Endodermal cell (in vitro differentiated cells): ENCODE measurements around the gene MST1. TPM values are rescaled to one million over a fixed set of nuclear protein-coding genes. Genes with fewer than 3 reads are reported as not detected.

Experiments
- DNase-seq: peaks from one replicate; pipeline ENCODE4 v3.0.0-alpha.2; 2017
- H3K27ac ChIP-seq: 2 replicates; pipeline ENCODE4 v1.5.1; 2013; ENCODE audit warnings: mild to moderate bottlenecking, low read depth, low read length, moderate library complexity
- H3K27me3 ChIP-seq: 2 replicates; pipeline ENCODE4 v1.6.1; 2013; ENCODE audit warnings: mild to moderate bottlenecking, low read length, moderate library complexity; ENCODE audit not compliant: insufficient read depth, control insufficient read depth, poor library complexity, severe bottlenecking
- H3K36me3 ChIP-seq: 2 replicates; pipeline ENCODE4 v1.7.0; 2013; ENCODE audit warnings: mild to moderate bottlenecking, low read length, moderate library complexity; ENCODE audit not compliant: control insufficient read depth, insufficient read depth
- H3K4me1 ChIP-seq: one replicate; pipeline ENCODE4 v1.7.0; 2013; ENCODE audit warnings: low read length; ENCODE audit not compliant: control insufficient read depth, insufficient read depth
- H3K4me3 ChIP-seq: 2 replicates; pipeline ENCODE4 v1.5.1; 2013; ENCODE audit warnings: mild to moderate bottlenecking, low read length, moderate library complexity
- H3K9ac ChIP-seq: 2 replicates; pipeline ENCODE4 v1.6.1; 2013; ENCODE audit warnings: mild to moderate bottlenecking, low read length, moderate library complexity; ENCODE audit not compliant: poor library complexity, severe bottlenecking; ENCODE audit errors: extremely low read depth
- H3K9me3 ChIP-seq: 2 replicates; pipeline ENCODE4 v1.6.1; 2013; ENCODE audit warnings: mild to moderate bottlenecking, low read length, moderate library complexity; ENCODE audit not compliant: control insufficient read depth
- H3K27ac Mint-ChIP-seq: 2 replicates; pipeline ENCODE4 v1.8.0; 2020; ENCODE audit warnings: mixed read lengths
- H3K27me3 Mint-ChIP-seq: 2 replicates; pipeline ENCODE4 v1.8.0; 2021; ENCODE audit warnings: mild to moderate bottlenecking, mixed read lengths; ENCODE audit not compliant: insufficient read depth
- H3K36me3 Mint-ChIP-seq: 2 replicates; pipeline ENCODE4 v1.8.0; 2020; ENCODE audit warnings: low read depth, mixed read lengths
- H3K4me1 Mint-ChIP-seq: 2 replicates; pipeline ENCODE4 v1.8.0; 2020; ENCODE audit warnings: mixed read lengths
- H3K4me3 Mint-ChIP-seq: 2 replicates; pipeline ENCODE4 v1.8.0; 2020; ENCODE audit warnings: mild to moderate bottlenecking, moderate library complexity, mixed read lengths
- H3K9me3 Mint-ChIP-seq: 2 replicates; pipeline ENCODE4 v1.8.0; 2020; ENCODE audit warnings: mild to moderate bottlenecking, mixed read lengths
- WGBS, 2 experiments: methylation state at CpG; one replicate each; pipeline versions ENCODE4 v1.1.5 to v1.1.7; 2013; ENCODE audit warnings: missing lambda C conversion rate in 2 of 2, mixed read lengths in 1 of 2; ENCODE audit not compliant: insufficient coverage in 1 of 2, insufficient read length in 1 of 2; 5-methylcytosine and 5-hydroxymethylcytosine counted together
- total RNA-seq, 2 donors: library from RNA; stranded (reverse); fragmentation: NEBNext Ultra II Directional in 1 of 2; extraction: Animal tissue kit (Norgen Biotek cat#: 25700) in 1 of 2; gene quantifications; 2 replicates in 1 of 2; 3 replicates in 1 of 2; pipeline ENCODE4 v1.2.1, GENCODE V29; 2021
- TF ChIP-seq, protein P1 (sequence below): fragments of 200-600 bp; sonication (generic); conservative IDR thresholded peaks from 2 replicates; pipeline ENCODE4 v1.5.0; 2021; ENCODE audit warnings: antibody characterized with exemption, mild to moderate bottlenecking

MST1 gene
- total RNA-seq, 2 donors from 2014 or later: 30.8 to 35.5 TPM

DNA sequence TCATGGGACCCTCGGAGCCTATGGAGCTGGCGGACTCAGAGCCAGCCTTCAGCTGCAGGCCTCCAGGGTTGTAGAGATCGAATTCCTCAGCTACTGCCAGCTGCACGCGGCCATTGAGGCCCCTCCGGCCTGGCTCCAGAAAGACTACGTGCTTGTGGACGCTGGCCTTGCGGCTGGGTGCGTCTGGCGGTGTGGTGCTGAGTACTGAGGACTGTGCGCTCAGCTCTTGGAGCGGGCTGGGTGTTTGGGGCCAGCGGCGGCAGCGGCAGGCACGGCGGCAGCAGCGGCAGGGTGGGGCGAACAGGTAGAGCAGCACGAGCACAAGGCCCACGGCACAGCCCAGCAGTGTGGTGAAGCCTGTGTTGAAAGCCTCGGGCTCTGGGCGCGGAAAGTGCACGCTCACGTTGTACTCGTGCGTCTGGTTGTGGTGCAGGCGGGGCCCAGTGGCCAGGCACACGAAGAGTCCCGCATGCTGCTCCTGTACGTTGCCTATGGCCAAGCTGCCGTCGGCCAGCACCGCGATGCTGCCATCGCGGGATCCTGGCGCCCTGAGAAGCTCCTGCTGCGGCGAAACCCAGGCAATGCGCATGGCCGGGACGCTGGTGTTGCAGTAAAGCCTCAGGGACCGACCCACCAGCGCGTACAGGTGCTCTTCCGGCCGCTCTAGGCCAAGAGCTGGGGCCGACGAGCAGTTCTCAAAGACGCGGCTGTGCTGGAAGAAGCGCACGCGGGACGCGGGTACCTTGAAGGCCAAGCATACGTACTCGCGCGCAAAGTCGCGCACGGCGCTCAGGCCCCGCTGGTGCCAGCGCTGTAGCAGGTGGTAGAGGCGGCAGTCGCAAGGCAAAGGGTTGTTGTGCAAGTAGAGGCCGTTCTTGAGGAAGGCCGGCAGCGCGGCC is 28.9 kb upstream of the MST1 start:
- no peaks in the 10 kb centered on the region for H3K27me3 ChIP-seq
- Mint-ChIP-seq H3K27ac (peak overlapping the region; percentile 92), H3K9me3 (no peaks in the 10 kb centered on the region), H3K4me3 (peak overlapping the region; percentile 69), H3K27me3 (peaks cover 4% of the 10 kb centered on the region), H3K4me1 (peaks cover 10% of the 10 kb centered on the region), H3K36me3 (peaks cover 31% of the 10 kb centered on the region)
- no peak overlapping the region for H3K27ac ChIP-seq
- H3K4me1 ChIP-seq: peaks cover 7% of the 10 kb centered on the region
- TF ChIP-seq, protein P1, sequence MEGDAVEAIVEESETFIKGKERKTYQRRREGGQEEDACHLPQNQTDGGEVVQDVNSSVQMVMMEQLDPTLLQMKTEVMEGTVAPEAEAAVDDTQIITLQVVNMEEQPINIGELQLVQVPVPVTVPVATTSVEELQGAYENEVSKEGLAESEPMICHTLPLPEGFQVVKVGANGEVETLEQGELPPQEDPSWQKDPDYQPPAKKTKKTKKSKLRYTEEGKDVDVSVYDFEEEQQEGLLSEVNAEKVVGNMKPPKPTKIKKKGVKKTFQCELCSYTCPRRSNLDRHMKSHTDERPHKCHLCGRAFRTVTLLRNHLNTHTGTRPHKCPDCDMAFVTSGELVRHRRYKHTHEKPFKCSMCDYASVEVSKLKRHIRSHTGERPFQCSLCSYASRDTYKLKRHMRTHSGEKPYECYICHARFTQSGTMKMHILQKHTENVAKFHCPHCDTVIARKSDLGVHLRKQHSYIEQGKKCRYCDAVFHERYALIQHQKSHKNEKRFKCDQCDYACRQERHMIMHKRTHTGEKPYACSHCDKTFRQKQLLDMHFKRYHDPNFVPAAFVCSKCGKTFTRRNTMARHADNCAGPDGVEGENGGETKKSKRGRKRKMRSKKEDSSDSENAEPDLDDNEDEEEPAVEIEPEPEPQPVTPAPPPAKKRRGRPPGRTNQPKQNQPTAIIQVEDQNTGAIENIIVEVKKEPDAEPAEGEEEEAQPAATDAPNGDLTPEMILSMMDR: no peak
- peaks cover 25% of the 10 kb centered on the region for H3K36me3 ChIP-seq
- no peaks in the 10 kb centered on the region for H3K9me3 ChIP-seq
- H3K9ac ChIP-seq: no peak overlapping the region
- WGBS, 2 experiments: 96 to 99% methylated on average over 66 to 75 of the region's 75 CpGs
- peak; percentile 81 for DNase-seq
- H3K4me3 ChIP-seq: peak overlapping the region; percentile 78

DNA sequence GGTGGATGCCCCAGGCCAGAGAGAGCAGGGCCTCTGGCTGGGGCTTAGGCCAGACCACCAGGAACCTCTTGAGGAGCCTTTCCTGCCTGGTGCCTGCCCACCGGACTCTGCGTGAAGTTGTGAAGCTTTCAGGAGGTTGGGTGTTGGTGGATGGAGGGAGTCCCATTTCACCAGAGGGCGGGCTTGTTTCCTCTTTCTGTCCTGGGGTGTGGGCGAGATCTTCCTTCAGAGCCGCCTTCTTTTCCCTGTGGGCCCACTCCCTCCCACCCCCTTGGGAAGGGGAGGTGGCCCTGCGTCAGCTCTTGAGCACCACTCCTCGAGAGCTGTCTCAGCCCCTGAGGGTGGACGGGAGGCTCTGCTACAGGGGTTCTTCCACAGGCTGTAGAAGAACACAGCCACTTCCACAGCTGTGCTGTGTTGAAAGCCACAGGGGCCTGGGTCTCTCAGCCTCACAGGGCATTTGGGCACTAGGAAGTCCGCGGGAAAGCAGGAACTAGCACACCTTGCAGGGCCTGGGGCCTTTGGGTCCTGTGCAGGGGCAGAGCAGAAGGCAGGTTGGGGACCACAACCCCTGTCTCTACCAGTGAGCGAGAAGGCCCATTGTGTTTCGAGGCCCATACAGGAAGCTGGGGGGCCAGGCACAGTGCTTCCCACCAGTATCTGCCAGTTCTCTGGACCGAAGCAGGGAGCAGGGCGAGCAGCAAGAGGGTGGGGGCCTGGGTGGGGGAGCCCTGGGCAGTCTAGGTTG is 28.1 kb upstream of the MST1 start:
- H3K4me1 ChIP-seq: no peaks in the 10 kb centered on the region
- TF ChIP-seq, protein P1: no peak
- H3K4me3 ChIP-seq: no peak overlapping the region
- H3K36me3 Mint-ChIP-seq: peaks cover 27% of the 10 kb centered on the region
- H3K4me1 Mint-ChIP-seq: peaks cover 10% of the 10 kb centered on the region
- no peaks in the 10 kb centered on the region for H3K9me3 Mint-ChIP-seq
- H3K27ac Mint-ChIP-seq: no peak overlapping the region
- H3K27ac ChIP-seq: no peak overlapping the region
- H3K9ac ChIP-seq: no peak overlapping the region
- H3K4me3 Mint-ChIP-seq: no peak overlapping the region
- no peaks in the 10 kb centered on the region for H3K9me3 ChIP-seq
- 92 to 96% methylated on average over 3 to 14 of the region's 14 CpGs for WGBS, 2 experiments
- no peaks in the 10 kb centered on the region for H3K27me3 ChIP-seq
- H3K36me3 ChIP-seq: peaks cover 20% of the 10 kb centered on the region
- peaks cover 4% of the 10 kb centered on the region for H3K27me3 Mint-ChIP-seq
- DNase-seq: peak; percentile 53

DNA sequence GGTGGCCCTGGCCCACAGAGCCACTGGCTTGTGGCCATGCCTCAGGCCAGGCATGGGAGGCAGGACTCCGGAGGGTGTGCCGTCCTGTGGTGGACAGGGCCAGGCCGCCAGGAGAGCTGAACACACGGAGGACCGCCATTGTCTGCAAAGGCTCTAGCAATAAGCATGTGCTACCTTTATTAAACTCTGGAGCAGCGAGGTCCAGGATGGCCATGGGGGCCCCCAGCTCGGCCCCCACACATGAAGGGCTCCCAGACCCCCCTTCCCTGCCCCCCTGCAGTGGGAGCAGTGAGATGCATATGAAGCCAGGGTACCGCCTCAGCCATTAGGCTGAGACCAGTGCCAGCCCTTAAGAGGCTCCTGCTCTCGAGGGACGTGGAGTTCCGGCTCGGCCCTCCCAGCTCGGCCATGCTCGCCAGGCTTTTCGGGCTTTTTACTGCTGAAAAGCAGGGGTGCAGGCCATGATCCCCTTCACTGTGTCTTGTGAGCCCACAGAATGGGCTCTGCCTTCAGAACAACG is 27.5 kb upstream of the MST1 start:
- Histone ChIP-seq H3K4me3 (no peak overlapping the region), H3K4me1 (no peaks in the 10 kb centered on the region), H3K36me3 (peaks cover 14% of the 10 kb centered on the region), H3K27ac (no peak overlapping the region), H3K27me3 (no peaks in the 10 kb centered on the region), H3K9me3 (no peaks in the 10 kb centered on the region), H3K9ac (no peak overlapping the region)
- WGBS, 2 experiments: 92 to 94% methylated on average over 11 to 16 of the region's 16 CpGs
- Mint-ChIP-seq H3K27me3 (peaks cover 4% of the 10 kb centered on the region), H3K4me1 (peaks cover 10% of the 10 kb centered on the region), H3K27ac (no peak overlapping the region), H3K36me3 (peaks cover 22% of the 10 kb centered on the region), H3K4me3 (no peak overlapping the region), H3K9me3 (no peaks in the 10 kb centered on the region)
- DNase-seq: peak; percentile 41
- TF ChIP-seq, protein P1: no peak
